HepG2 (cell line): ENCODE measurements around the gene MYO10. TPM values are rescaled to one million over a fixed set of nuclear protein-coding genes. Genes with fewer than 3 reads are reported as not detected.
A peak's percentile ranks its signal among the peaks of the same experiment; 100 is the strongest.

ENCODE experiments used
- ATF7-NPFF ChIP-seq: sonication (generic); formaldehyde crosslinking; IDR thresholded peaks from 2 replicates; pipeline ENCODE4 v1.8.1; 2023; ENCODE audit warnings: mild to moderate bottlenecking, low read depth, missing genetic modification reagents, moderate library complexity
- ATRX ChIP-seq: sonication (generic); formaldehyde crosslinking; IDR thresholded peaks from 2 replicates; pipeline ENCODE4 v1.4.0; 2020; ENCODE audit warnings: missing genetic modification reagents, borderline replicate concordance
- BHLHE40 ChIP-seq: IDR thresholded peaks from 2 replicates; pipeline ENCODE4 v1.6.1; 2011; ENCODE audit warnings: low read length, improper control_type of control experiment
- CREM ChIP-seq, 2 experiments: sonication (generic) in 1 of 2; formaldehyde crosslinking in 1 of 2; IDR thresholded peaks; 2 replicates each; pipeline versions ENCODE4 v1.4.0 to v1.6.1; 2016 to 2020; ENCODE audit warnings: antibody characterized with exemption in 1 of 2, mild to moderate bottlenecking in 1 of 2, missing genetic modification reagents in 1 of 2
- ELF3 ChIP-seq: IDR thresholded peaks from 2 replicates; pipeline ENCODE4 v1.6.1; 2016; ENCODE audit warnings: missing genetic modification reagents, missing compliant biosample characterization
- HNF4G ChIP-seq, 2 experiments: sonication (generic) in 1 of 2; formaldehyde crosslinking in 1 of 2; IDR thresholded peaks; 2 replicates each; pipeline versions ENCODE4 v1.4.0 to v1.6.1; 2011 to 2020; ENCODE audit warnings: borderline replicate concordance in 2 of 2, low read depth in 2 of 2, mild to moderate bottlenecking in 2 of 2, low read length in 1 of 2, missing genetic modification reagents in 1 of 2, moderate library complexity in 1 of 2
- SOX13 ChIP-seq, 3 experiments: fragments of 450-650 bp in 1 of 3; sonication (generic) in 1 of 3; formaldehyde crosslinking in 1 of 3; IDR thresholded peaks in 2 of 3; conservative IDR thresholded peaks in 1 of 3; 2 replicates each; pipeline versions ENCODE4 v1.5.0 to v1.6.1; 2016 to 2020; ENCODE audit warnings: antibody characterized with exemption in 1 of 3, mild to moderate bottlenecking in 1 of 3, missing compliant biosample characterization in 1 of 3, missing genetic modification reagents in 1 of 3, moderate library complexity in 1 of 3
- THYN1 ChIP-seq: sonication (generic); formaldehyde crosslinking; IDR thresholded peaks from 2 replicates; pipeline ENCODE4 v1.8.1; 2023; ENCODE audit warnings: low read depth, mild to moderate bottlenecking, moderate library complexity, missing genetic modification reagents, borderline replicate concordance
- ZBTB7B ChIP-seq: sonication (generic); formaldehyde crosslinking; IDR thresholded peaks from 2 replicates; pipeline ENCODE4 v1.4.0; 2020; ENCODE audit warnings: missing genetic modification reagents
- ZMYM4 ChIP-seq: sonication (generic); formaldehyde crosslinking; IDR thresholded peaks from 2 replicates; pipeline ENCODE4 v1.8.1; 2023; ENCODE audit warnings: mild to moderate bottlenecking, missing genetic modification reagents
- ZNF251 ChIP-seq: sonication (generic); formaldehyde crosslinking; IDR thresholded peaks from 2 replicates; pipeline ENCODE4 v1.9.0; 2021; ENCODE audit warnings: mild to moderate bottlenecking, missing genetic modification reagents
- ZNF292 ChIP-seq: sonication (generic); formaldehyde crosslinking; IDR thresholded peaks from 2 replicates; pipeline ENCODE4 v1.8.1; 2022; ENCODE audit warnings: mild to moderate bottlenecking, low read depth, missing genetic modification reagents, borderline replicate concordance
- ZNF33A ChIP-seq: sonication (generic); formaldehyde crosslinking; IDR thresholded peaks from 2 replicates; pipeline ENCODE4 v1.5.1; 2020; ENCODE audit warnings: missing genetic modification reagents, mild to moderate bottlenecking, moderate library complexity, borderline replicate concordance
- ZNF430 ChIP-seq: sonication (generic); formaldehyde crosslinking; IDR thresholded peaks from 2 replicates; pipeline ENCODE4 v1.9.0; 2021; ENCODE audit warnings: mild to moderate bottlenecking, missing genetic modification reagents
- polyA plus RNA-seq, 8 experiments: library from polyadenylated mRNA; depleted of rRNA in 3 of 8; stranded (reverse) in 7 of 8; unstranded in 1 of 8; fragments of >200 nt; fragmentation: Illumina TruSeq in 4 of 8; extraction: Trizol in 4 of 8; gene quantifications; 2 replicates each; pipeline versions ENCODE4 v1.2.1 to v1.2.3, GENCODE V29; 2011 to 2016; ENCODE audit warnings: low read depth in 4 of 8, missing spikeins in 1 of 8, mixed read lengths in 1 of 8; ENCODE audit not compliant: insufficient read depth in 1 of 8
- total RNA-seq, 5 experiments: library from RNA; depleted of rRNA; stranded (reverse); fragments of >200 nt; fragmentation: Illumina TruSeq; extraction: Trizol; gene quantifications; 2 replicates each; pipeline ENCODE4 v1.2.3, GENCODE V29; 2016; ENCODE audit warnings: low read depth in 1 of 5
- TF ChIP-seq, protein P1 (sequence below): sonication (generic); formaldehyde crosslinking; IDR thresholded peaks from 2 replicates; pipeline ENCODE4 v1.4.0; 2020; ENCODE audit warnings: missing genetic modification reagents
- TF ChIP-seq, protein P2 (sequence below): IDR thresholded peaks from 2 replicates; pipeline ENCODE4 v1.6.1; 2012; ENCODE audit warnings: low read depth, low read length, improper control_type of control experiment
- TF ChIP-seq, protein P3 (sequence below): sonication (generic); formaldehyde crosslinking; IDR thresholded peaks from 2 replicates; pipeline ENCODE4 v1.4.0; 2020; ENCODE audit warnings: missing genetic modification reagents, mild to moderate bottlenecking, borderline replicate concordance
- TF ChIP-seq, protein P4 (sequence below): sonication (generic); formaldehyde crosslinking; IDR thresholded peaks from 2 replicates; pipeline ENCODE4 v1.8.0; 2023; ENCODE audit warnings: mild to moderate bottlenecking, missing genetic modification reagents
- TF ChIP-seq, protein P5 (sequence below): sonication (generic); formaldehyde crosslinking; IDR thresholded peaks from 2 replicates; pipeline ENCODE4 v1.9.0; 2021; ENCODE audit warnings: missing genetic modification reagents, mild to moderate bottlenecking, borderline replicate concordance

The MYO10 gene
- total and polyA plus RNA-seq, 2 of the 13 experiments (the other 11 are each of a cell fraction or from before 2014, with no cell fraction given): 4.5 to 14.0 TPM

DNA sequence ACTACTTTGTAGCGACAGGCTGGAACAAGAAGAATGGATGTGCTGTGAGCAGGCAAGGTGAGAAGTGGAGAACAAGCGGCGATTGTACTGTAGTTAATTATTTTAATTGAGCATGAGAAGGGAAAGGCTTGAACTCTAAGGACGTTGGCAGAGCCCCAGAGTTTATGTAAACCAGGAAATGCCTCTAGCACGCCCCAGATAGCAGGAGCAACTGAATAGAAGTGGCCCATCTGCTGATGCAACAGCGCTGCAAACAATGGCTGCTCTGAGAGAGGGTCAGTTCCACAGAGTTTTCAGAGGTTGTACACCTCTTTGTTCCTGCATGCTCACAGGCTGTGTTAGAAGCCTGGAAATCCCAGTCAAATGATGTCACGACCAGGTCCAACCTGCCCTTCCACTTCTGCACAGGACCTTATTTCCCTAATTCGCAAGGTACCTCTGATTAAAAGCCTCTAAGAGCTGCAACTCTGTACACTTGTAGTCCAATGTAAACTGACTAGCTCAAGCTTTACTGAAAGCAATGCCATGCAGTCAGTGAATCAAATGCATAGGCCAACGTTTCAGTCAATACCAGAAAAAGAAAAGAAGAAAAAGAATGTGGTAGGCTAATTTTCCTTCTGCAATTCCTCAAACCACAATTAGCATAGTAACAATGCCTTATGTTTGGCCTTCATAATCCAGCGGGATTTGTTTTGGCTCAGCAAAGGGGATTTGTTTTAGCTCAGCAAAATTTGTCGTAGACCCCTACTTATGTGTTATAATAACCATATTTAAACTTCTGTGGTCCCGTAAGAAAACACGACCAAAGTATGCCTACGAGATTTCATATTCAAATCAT lies 199.7 kb downstream of the MYO10 start (continued):
- TF ChIP-seq, protein P1, sequence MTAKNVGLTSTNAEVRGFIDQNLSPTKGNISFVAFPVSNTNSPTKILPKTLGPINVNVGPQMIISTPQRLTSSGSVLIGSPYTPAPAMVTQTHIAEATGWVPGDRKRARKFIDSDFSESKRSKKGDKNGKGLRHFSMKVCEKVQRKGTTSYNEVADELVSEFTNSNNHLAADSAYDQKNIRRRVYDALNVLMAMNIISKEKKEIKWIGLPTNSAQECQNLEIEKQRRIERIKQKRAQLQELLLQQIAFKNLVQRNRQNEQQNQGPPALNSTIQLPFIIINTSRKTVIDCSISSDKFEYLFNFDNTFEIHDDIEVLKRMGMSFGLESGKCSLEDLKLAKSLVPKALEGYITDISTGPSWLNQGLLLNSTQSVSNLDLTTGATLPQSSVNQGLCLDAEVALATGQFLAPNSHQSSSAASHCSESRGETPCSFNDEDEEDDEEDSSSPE (CRISPR knock-in tag): 0 out of 2 replicates have a peak, but pooled peaks have one; percentile 21
- TF ChIP-seq ZNF430 (CRISPR knock-in tag) (peak; percentile 82), CREM (IDR thresholded peaks at IDR 0.05) (peak; percentile 46), CREM (CRISPR knock-in tag; IDR thresholded peaks at IDR 0.05) (no peak), ELF3 (CRISPR knock-in tag) (peak; percentile 99), ZNF33A (CRISPR knock-in tag) (no peak), ZNF292 (CRISPR knock-in tag) (peak; percentile 76), ATF7-NPFF (CRISPR knock-in tag) (0 out of 2 replicates have a peak, but pooled peaks have one; percentile 45), HNF4G (IDR thresholded peaks at IDR 0.05; ENCODE audit: borderline replicate concordance, low read depth, low read length) (peak; percentile 33; the same call in 1 of the 2 replicates), HNF4G (CRISPR knock-in tag; IDR thresholded peaks at IDR 0.05; ENCODE audit: borderline replicate concordance, low read depth) (no peak), ZBTB7B (CRISPR knock-in tag) (no peak; the same call in 1 of the 2 replicates), ATRX (CRISPR knock-in tag) (no peak), BHLHE40 (0 out of 2 replicates have a peak, but pooled peaks have one; percentile 21), ZMYM4 (peak; percentile 76), THYN1 (CRISPR knock-in tag) (no peak), SOX13 (IDR thresholded peaks at IDR 0.05) (peak; percentile 89), SOX13 (CRISPR knock-in tag; conservative IDR thresholded peaks at IDR 0.05 in 1 of 2, IDR thresholded peaks at IDR 0.05 in 1 of 2) (peak in 1 of 2 experiments; percentile 96; a peak in 2 of 4 replicates), ZNF251 (no peak)
- TF ChIP-seq, protein P2, sequence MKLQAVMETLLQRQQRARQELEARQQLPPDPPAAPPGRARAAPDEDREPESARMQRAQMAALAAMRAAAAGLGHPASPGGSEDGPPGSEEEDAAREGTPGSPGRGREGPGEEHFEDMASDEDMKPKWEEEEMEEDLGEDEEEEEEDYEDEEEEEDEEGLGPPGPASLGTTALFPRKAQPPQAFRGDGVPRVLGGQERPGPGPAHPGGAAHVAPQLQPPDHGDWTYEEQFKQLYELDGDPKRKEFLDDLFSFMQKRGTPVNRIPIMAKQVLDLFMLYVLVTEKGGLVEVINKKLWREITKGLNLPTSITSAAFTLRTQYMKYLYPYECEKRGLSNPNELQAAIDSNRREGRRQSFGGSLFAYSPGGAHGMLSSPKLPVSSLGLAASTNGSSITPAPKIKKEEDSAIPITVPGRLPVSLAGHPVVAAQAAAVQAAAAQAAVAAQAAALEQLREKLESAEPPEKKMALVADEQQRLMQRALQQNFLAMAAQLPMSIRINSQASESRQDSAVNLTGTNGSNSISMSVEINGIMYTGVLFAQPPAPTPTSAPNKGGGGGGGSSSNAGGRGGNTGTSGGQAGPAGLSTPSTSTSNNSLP: 0 out of 2 replicates have a peak, but pooled peaks have one; percentile 25
- TF ChIP-seq, protein P3, sequence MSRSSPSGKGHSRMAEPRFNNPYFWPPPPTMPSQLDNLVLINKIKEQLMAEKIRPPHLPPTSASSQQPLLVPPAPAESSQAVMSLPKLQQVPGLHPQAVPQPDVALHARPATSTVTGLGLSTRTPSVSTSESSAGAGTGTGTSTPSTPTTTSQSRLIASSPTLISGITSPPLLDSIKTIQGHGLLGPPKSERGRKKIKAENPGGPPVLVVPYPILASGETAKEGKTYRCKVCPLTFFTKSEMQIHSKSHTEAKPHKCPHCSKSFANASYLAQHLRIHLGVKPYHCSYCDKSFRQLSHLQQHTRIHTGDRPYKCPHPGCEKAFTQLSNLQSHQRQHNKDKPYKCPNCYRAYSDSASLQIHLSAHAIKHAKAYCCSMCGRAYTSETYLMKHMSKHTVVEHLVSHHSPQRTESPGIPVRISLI: no peak; the same call in 1 of the 2 replicates
- TF ChIP-seq, protein P4, sequence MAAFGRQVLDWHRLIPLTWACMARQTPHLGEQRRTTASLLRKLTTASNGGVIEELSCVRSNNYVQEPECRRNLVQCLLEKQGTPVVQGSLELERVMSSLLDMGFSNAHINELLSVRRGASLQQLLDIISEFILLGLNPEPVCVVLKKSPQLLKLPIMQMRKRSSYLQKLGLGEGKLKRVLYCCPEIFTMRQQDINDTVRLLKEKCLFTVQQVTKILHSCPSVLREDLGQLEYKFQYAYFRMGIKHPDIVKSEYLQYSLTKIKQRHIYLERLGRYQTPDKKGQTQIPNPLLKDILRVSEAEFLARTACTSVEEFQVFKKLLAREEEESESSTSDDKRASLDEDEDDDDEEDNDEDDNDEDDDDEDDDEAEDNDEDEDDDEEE (CRISPR knock-in tag): no peak
- TF ChIP-seq, protein P5, sequence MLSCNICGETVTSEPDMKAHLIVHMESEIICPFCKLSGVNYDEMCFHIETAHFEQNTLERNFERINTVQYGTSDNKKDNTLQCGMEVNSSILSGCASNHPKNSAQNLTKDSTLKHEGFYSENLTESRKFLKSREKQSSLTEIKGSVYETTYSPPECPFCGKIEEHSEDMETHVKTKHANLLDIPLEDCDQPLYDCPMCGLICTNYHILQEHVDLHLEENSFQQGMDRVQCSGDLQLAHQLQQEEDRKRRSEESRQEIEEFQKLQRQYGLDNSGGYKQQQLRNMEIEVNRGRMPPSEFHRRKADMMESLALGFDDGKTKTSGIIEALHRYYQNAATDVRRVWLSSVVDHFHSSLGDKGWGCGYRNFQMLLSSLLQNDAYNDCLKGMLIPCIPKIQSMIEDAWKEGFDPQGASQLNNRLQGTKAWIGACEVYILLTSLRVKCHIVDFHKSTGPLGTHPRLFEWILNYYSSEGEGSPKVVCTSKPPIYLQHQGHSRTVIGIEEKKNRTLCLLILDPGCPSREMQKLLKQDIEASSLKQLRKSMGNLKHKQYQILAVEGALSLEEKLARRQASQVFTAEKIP (CRISPR knock-in tag): no peak
